HEK293 (cell line): ENCODE results near the gene STC2.

ENCODE experiments used
- CTCF ChIP-seq: fragments of 450-650 bp; formaldehyde crosslinking; IDR thresholded peaks from 2 replicates; pipeline ENCODE4 v1.5.1; 2016; ENCODE audit warnings: missing biosample characterization, missing genetic modification characterization
- ELK4 ChIP-seq: IDR thresholded peaks from 2 replicates; pipeline ENCODE4 v1.6.1; 2011; ENCODE audit warnings: mild to moderate bottlenecking, low read depth, low read length, borderline replicate concordance
- GLI4 ChIP-seq: fragments of 450-650 bp; formaldehyde crosslinking; IDR thresholded peaks from 2 replicates; pipeline ENCODE4 v1.5.1; 2016; ENCODE audit warnings: missing biosample characterization, missing genetic modification characterization
- MZF1 ChIP-seq: fragments of 450-650 bp; formaldehyde crosslinking; IDR thresholded peaks from 2 replicates; pipeline ENCODE4 v1.5.1; 2017; ENCODE audit warnings: missing biosample characterization, missing genetic modification characterization, borderline replicate concordance
- PATZ1 ChIP-seq: fragments of 450-650 bp; formaldehyde crosslinking; IDR thresholded peaks from 2 replicates; pipeline ENCODE4 v1.5.1; 2016; ENCODE audit warnings: missing biosample characterization, missing genetic modification characterization
- SETDB1 ChIP-seq: IDR thresholded peaks from one replicate; pipeline ENCODE4 v1.6.1; 2017; ENCODE audit warnings: mild to moderate bottlenecking, low read length, moderate library complexity, mixed read lengths; ENCODE audit not compliant: insufficient read length
- ZBTB1 ChIP-seq: fragments of 450-650 bp; formaldehyde crosslinking; IDR thresholded peaks from 2 replicates; pipeline ENCODE4 v1.5.1; 2016; ENCODE audit warnings: missing biosample characterization, missing genetic modification characterization
- ZIC2 ChIP-seq: fragments of 450-650 bp; formaldehyde crosslinking; IDR thresholded peaks from 2 replicates; pipeline ENCODE4 v1.5.1; 2016; ENCODE audit warnings: missing biosample characterization, missing genetic modification characterization
- ZNF274 ChIP-seq, 2 experiments: fragments of 200-500 bp in 1 of 2; fragments of 450-650 bp in 1 of 2; sonication (Bioruptor generic) in 1 of 2; formaldehyde crosslinking in 1 of 2; IDR thresholded peaks; 2 replicates each; pipeline versions ENCODE4 v1.5.1 to v1.6.1; 2014 to 2016; ENCODE audit warnings: borderline replicate concordance in 1 of 2, inconsistent platforms in 1 of 2, low read length in 1 of 2, missing biosample characterization in 1 of 2, missing genetic modification characterization in 1 of 2
- ZNF362 ChIP-seq: fragments of 450-650 bp; formaldehyde crosslinking; IDR thresholded peaks from 2 replicates; pipeline ENCODE4 v1.5.1; 2016; ENCODE audit warnings: missing biosample characterization, missing genetic modification characterization
- ZNF398 ChIP-seq: fragments of 450-650 bp; formaldehyde crosslinking; IDR thresholded peaks from 2 replicates; pipeline ENCODE4 v1.5.1; 2017; ENCODE audit warnings: missing biosample characterization, missing genetic modification characterization
- ZNF449 ChIP-seq: fragments of 450-650 bp; formaldehyde crosslinking; IDR thresholded peaks from 2 replicates; pipeline ENCODE4 v1.5.1; 2017; ENCODE audit warnings: missing biosample characterization, mild to moderate bottlenecking, missing genetic modification characterization, moderate library complexity
- ZNF701 ChIP-seq: fragments of 450-650 bp; formaldehyde crosslinking; IDR thresholded peaks from 2 replicates; pipeline ENCODE4 v1.5.1; 2016; ENCODE audit warnings: missing biosample characterization, missing genetic modification characterization
- ZNF704 ChIP-seq: fragments of 450-650 bp; formaldehyde crosslinking; IDR thresholded peaks from 2 replicates; pipeline ENCODE4 v1.5.1; 2016; ENCODE audit warnings: missing biosample characterization, missing genetic modification characterization

- TF ChIP-seq CTCF (no peak), ZNF398 (tag by site-specific recombination) (no peak), ZNF704 (tag by site-specific recombination) (no peak), ZNF362 (tag by site-specific recombination) (no peak), ZNF701 (tag by site-specific recombination) (no peak), SETDB1 (no peak), ZIC2 (tag by site-specific recombination) (no peak), MZF1 (tag by site-specific recombination) (no peak), ZNF274 (IDR thresholded peaks at IDR 0.05; ENCODE audit: low read length) (no peak), ZNF274 (tag by site-specific recombination; IDR thresholded peaks at IDR 0.05; ENCODE audit: borderline replicate concordance) (no peak), ZBTB1 (tag by site-specific recombination) (no peak), ELK4 (no peak), ZNF449 (no peak), PATZ1 (tag by site-specific recombination) (no peak), GLI4 (tag by site-specific recombination) (no peak)
These were observed 9.9 kb downstream of the STC2 start for GRCh38 chr5:173318330-173318729.
